OCI-LY7 (cell line): ENCODE results near the gene RBMS1. TPM values are rescaled to one million over a fixed set of nuclear protein-coding genes. Genes with fewer than 3 reads are reported as not detected.

Experiments
- BruUV-seq: library from RNA; stranded (reverse); fragments of 400-500 nt; replicated peaks from 2 replicates; lab custom pipeline; 2021; lab: Mats Ljungman, UMichigan
- CTCF ChIA-PET: fragments of 300-600 bp; sonication (Branson Sonifier 250); formaldehyde crosslinking; loops from one replicate; lab custom pipeline; 2022; ENCODE audit warnings: antibody characterized with exemption; ENCODE audit not compliant: unreplicated experiment; lab: Charles Lee
- POLR2A ChIA-PET: fragments of 300-600 bp; sonication (Branson Sonifier 250); formaldehyde crosslinking; loops from one replicate; lab custom pipeline; 2022; ENCODE audit warnings: antibody characterized with exemption; lab: Charles Lee
- DNase-seq: peaks from one replicate; pipeline ENCODE4 v3.0.0-alpha.2; 2015; ENCODE audit warnings: low spot score
- H2AFZ ChIP-seq: fragments of 200-600 bp; sonication (generic), shearing (Covaris generic); 2 replicates; pipeline ENCODE4 v1.6.1; 2014; ENCODE audit warnings: mild to moderate bottlenecking, antibody characterized with exemption, low read length, moderate library complexity
- H3K27ac ChIP-seq: fragments of 200-600 bp; sonication (generic); 2 replicates; pipeline ENCODE4 v1.5.1; 2014; ENCODE audit warnings: mixed run types, low read depth, mild to moderate bottlenecking, moderate library complexity, low read length, inconsistent platforms; ENCODE audit not compliant: poor library complexity, severe bottlenecking
- H3K36me3 ChIP-seq: fragments of 200-600 bp; sonication (generic); 2 replicates; pipeline ENCODE4 v1.6.1; 2014; ENCODE audit warnings: mild to moderate bottlenecking, antibody characterized with exemption, low read length, moderate library complexity, mixed read lengths; ENCODE audit not compliant: insufficient read depth
- H3K4me1 ChIP-seq: fragments of 200-600 bp; sonication (generic); 2 replicates; pipeline ENCODE4 v1.5.1; 2014; ENCODE audit warnings: mild to moderate bottlenecking, low read length; ENCODE audit not compliant: insufficient read depth, poor library complexity, severe bottlenecking
- H3K4me2 ChIP-seq: fragments of 200-600 bp; sonication (generic); 2 replicates; pipeline ENCODE4 v1.6.1; 2014; ENCODE audit warnings: mild to moderate bottlenecking, low read length
- H3K4me3 ChIP-seq: fragments of 200-600 bp; sonication (generic); 2 replicates; pipeline ENCODE4 v1.5.1; 2014; ENCODE audit warnings: mild to moderate bottlenecking, low read depth, low read length; ENCODE audit not compliant: poor library complexity, severe bottlenecking
- H3K79me2 ChIP-seq: fragments of 200-600 bp; sonication (generic); 2 replicates; pipeline ENCODE4 v1.6.1; 2016; ENCODE audit warnings: low read depth, mild to moderate bottlenecking, low read length, moderate library complexity, mixed read lengths; ENCODE audit not compliant: insufficient read depth
- H3K9me2 ChIP-seq: fragments of 200-600 bp; sonication (generic); 2 replicates; pipeline ENCODE4 v1.6.1; 2016; ENCODE audit warnings: mild to moderate bottlenecking, low read length, mixed read lengths; ENCODE audit not compliant: insufficient read depth
- H3K9me3 ChIP-seq: fragments of 200-600 bp; sonication (generic); 2 replicates; pipeline ENCODE4 v1.6.1; 2014; ENCODE audit warnings: mild to moderate bottlenecking, mixed run types, low read length, mixed read lengths
- H4K20me1 ChIP-seq: fragments of 200-600 bp; sonication (generic); 2 replicates; pipeline ENCODE4 v1.6.1; 2014; ENCODE audit warnings: mild to moderate bottlenecking, antibody characterized with exemption, low read length, moderate library complexity, mixed read lengths; ENCODE audit not compliant: insufficient read depth
- EZH2phosphoT487 ChIP-seq: fragments of 200-600 bp; sonication (generic); IDR thresholded peaks from 2 replicates; pipeline ENCODE4 v1.6.1; 2018; ENCODE audit warnings: low read depth, borderline replicate concordance, mild to moderate bottlenecking, mixed run types, antibody characterized with exemption, low read length, moderate library complexity, mixed read lengths
- intact Hi-C: fragments of 100-400 bp; cut with micrococcal nuclease; formaldehyde crosslinking; loops from one replicate; pipeline ENCODE4 v1.10.0; 2022; ENCODE audit not compliant: unreplicated experiment
- total RNA-seq, 2 experiments: library from RNA; depleted of rRNA in 1 of 2; stranded (reverse); fragments of >200 nt in 1 of 2; shearing (Covaris generic) in 1 of 2; gene quantifications; 2 replicates each; pipeline ENCODE4 v1.2.3, GENCODE V29; 2014 to 2022
- TF ChIP-seq, protein P1 (sequence below): fragments of 200-600 bp; sonication (generic); conservative IDR thresholded peaks from 2 replicates; pipeline ENCODE4 v1.5.1; 2014; ENCODE audit warnings: mild to moderate bottlenecking, antibody characterized with exemption, low read length, moderate library complexity, mixed read lengths

Gene RBMS1
- total RNA-seq, 2 experiments from 2014 or later, result 29.5 to 35.7 TPM

DNA sequence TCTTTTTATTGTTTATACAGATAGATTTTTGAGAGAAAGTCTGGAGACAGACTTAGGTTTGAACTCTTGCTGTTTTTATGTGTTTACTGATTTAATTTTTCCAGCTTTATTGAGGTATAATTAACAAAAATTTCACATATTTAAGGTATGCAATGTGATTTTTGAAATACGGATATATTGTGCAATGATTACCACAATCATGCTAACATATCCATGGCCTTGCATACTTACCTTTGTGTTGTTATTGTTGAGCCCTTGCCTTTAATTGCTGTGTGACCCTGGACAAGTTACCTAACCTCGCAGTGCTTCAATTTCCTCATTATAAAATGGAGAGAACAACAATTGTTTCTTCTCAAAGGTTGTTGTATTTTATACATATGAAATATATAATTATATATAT is 13.9 kb upstream of the RBMS1 start:
- CTCF ChIA-PET, result no interaction called here

DNA sequence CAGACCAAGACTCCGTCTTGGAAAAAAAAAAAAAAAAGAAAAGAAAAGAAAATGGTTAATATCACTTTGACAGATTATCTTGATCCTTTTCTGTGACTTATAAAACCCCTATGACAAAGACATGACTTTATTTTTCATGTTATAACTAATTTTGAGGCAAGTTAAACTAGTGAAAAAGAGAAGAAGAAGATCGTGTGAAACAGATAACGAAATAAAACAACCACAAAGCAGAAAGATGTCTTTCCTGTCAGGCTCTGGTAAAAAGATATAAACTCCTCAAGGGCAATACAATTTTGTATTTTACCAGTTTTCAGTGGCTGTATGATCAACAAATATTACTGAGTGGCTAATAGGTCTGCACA is 13.4 kb upstream of the RBMS1 start:
- Histone ChIP-seq H3K9me3 (no peaks in the 10 kb centered on the region), H3K27ac (no peak overlapping the region), H3K79me2 (no peaks in the 10 kb centered on the region), H4K20me1 (no peaks in the 10 kb centered on the region), H3K36me3 (no peaks in the 10 kb centered on the region), H3K9me2 (no peaks in the 10 kb centered on the region), H2AFZ (no peak overlapping the region), H3K4me1 (no peaks in the 10 kb centered on the region), H3K4me3 (no peak overlapping the region), H3K4me2 (no peak overlapping the region)
- TF ChIP-seq, protein P1, sequence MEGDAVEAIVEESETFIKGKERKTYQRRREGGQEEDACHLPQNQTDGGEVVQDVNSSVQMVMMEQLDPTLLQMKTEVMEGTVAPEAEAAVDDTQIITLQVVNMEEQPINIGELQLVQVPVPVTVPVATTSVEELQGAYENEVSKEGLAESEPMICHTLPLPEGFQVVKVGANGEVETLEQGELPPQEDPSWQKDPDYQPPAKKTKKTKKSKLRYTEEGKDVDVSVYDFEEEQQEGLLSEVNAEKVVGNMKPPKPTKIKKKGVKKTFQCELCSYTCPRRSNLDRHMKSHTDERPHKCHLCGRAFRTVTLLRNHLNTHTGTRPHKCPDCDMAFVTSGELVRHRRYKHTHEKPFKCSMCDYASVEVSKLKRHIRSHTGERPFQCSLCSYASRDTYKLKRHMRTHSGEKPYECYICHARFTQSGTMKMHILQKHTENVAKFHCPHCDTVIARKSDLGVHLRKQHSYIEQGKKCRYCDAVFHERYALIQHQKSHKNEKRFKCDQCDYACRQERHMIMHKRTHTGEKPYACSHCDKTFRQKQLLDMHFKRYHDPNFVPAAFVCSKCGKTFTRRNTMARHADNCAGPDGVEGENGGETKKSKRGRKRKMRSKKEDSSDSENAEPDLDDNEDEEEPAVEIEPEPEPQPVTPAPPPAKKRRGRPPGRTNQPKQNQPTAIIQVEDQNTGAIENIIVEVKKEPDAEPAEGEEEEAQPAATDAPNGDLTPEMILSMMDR, result no peak
- TF ChIP-seq EZH2phosphoT487, result no peak
- CTCF ChIA-PET, result no interaction called here
- intact Hi-C loops, result no loop called here
- POLR2A ChIA-PET, result interaction anchor here (0.7 kb wide), 1 partner anchor 187 kb away, joined by 3 read pairs; no protein-coding TSS in a partner anchor
- BruUV-seq, result no TSS peak
- no peak for DNase-seq

More for the DNA sequence above, 13.9 kb upstream of the RBMS1 start:
- DNase-seq, result no peak
- H4K20me1 ChIP-seq, result no peaks in the 10 kb centered on the region
- H3K9me2 ChIP-seq, result no peaks in the 10 kb centered on the region
- no peak overlapping the region for H3K27ac ChIP-seq
- no peaks in the 10 kb centered on the region for H3K4me1 ChIP-seq
- H3K9me3 ChIP-seq, result no peaks in the 10 kb centered on the region
- H3K79me2 ChIP-seq, result no peaks in the 10 kb centered on the region
- TF ChIP-seq, protein P1, result no peak
- TF ChIP-seq EZH2phosphoT487, result no peak
- H3K36me3 ChIP-seq, result no peaks in the 10 kb centered on the region
- POLR2A ChIA-PET, result no interaction called here
- intact Hi-C loops, result no loop called here
- H3K4me3 ChIP-seq, result no peak overlapping the region
- H2AFZ ChIP-seq, result no peak overlapping the region
- no peak overlapping the region for H3K4me2 ChIP-seq
- no TSS peak for BruUV-seq

DNA sequence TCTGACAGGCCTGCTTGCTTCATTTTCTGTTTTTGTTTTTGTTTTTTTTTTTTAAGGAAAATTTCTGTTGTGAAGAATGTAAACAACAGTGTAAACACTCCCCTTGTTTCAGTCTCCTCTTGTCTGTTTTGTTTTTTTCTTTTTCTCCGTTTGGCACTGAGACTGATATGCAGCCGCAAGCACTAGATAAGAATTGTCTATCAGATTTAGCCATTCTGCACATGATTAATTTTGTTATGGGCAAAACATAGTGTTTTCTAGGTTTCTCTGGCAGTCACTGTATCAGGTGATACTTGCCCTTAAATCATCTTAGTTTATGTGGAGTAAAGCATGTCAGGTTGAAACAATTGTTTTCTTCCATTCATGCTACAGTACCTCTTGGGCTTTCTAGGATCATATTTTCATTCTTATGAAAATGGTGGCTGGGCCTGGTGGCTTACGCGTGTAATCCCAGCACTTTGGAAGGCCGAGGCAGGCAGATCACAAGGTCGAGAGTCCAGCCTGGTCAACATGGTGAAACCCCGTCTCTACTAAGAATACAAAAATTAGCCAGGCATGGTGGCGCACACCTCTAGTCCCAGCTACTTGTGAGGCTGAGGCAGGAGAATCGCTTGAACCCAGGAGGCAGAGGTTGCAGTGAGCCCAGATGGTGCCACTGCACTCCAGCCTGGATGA is 12.9 kb upstream of the RBMS1 start:
- no peaks in the 10 kb centered on the region for H3K4me1 ChIP-seq
- TF ChIP-seq, protein P1, result no peak
- TF ChIP-seq EZH2phosphoT487, result no peak
- no TSS peak for BruUV-seq
- H3K4me2 ChIP-seq, result no peak overlapping the region
- DNase-seq, result no peak
- no peak overlapping the region for H3K4me3 ChIP-seq
- H3K36me3 ChIP-seq, result no peaks in the 10 kb centered on the region
- no peaks in the 10 kb centered on the region for H3K9me3 ChIP-seq
- CTCF ChIA-PET, result no interaction called here
- H3K79me2 ChIP-seq, result no peaks in the 10 kb centered on the region
- no peaks in the 10 kb centered on the region for H3K9me2 ChIP-seq
- no peak overlapping the region for H3K27ac ChIP-seq
- intact Hi-C loops, result no loop called here
- H4K20me1 ChIP-seq, result no peaks in the 10 kb centered on the region
- POLR2A ChIA-PET, result interaction anchor here (0.7 kb wide), 1 partner anchor 187 kb away, joined by 3 read pairs; no protein-coding TSS in a partner anchor
- no peak overlapping the region for H2AFZ ChIP-seq
